ENCODE data around the gene COL9A3. TPM values are rescaled to one million over a fixed set of nuclear protein-coding genes. Genes with fewer than 3 reads are reported as not detected.

Gene COL9A3
- total and polyA plus RNA-seq, 2 of the 8 experiments (the other 6 are each of a cell fraction or from before 2014, with no cell fraction given) = 21.7 to 80.1 TPM

DNA sequence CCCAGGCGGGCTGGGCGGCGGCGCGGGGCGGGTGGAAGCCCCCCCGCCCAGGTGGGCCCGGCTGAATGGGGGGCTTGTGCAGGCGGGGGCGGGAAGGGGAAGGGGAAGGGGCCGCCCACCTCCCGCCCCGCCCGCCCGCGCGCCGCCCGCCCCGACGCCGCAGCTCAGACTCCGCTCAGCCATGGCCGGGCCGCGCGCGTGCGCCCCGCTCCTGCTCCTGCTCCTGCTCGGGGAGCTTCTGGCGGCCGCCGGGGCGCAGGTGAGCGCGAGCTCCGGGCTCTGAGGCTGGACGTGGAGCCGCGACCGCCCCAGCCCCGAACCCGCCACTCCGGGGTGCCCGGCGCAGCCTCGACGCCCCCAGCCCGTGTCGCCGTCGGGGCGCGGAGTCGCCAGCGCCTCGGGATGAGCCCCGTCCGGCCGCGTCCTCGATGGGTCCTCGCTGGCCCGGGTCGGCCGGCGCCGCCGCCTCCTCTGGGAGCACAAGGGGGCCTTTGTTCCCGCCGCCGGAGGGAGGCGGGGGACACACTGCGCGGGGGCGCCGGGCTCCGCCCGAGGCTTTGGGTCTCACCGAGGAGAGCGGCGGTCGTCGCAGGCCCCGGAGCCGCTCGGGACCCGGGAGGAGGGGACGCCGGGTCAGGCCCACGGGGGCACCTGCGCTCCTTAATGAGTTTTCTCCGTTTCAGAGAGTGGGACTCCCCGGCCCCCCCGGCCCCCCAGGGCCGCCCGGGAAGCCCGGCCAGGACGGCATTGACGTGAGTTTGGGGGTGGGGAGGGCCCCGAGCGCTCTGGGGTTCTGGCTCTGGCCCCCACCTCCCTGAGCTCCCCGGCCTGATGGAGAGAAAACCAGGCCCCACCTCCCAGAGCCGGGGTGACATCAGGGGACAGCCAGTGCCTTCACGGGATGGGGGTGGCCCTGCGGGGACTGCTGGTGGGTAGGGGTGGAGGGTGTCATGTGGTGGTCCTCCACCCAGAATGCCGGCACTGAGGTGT, at the start of gene COL9A3 (continued):
- TF ChIP-seq, protein P1, sequence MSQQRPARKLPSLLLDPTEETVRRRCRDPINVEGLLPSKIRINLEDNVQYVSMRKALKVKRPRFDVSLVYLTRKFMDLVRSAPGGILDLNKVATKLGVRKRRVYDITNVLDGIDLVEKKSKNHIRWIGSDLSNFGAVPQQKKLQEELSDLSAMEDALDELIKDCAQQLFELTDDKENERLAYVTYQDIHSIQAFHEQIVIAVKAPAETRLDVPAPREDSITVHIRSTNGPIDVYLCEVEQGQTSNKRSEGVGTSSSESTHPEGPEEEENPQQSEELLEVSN (IDR thresholded peaks at IDR 0.05) = peak; percentile 41; the same call in 1 of the 2 replicates
- TF ChIP-seq TAF1 (IDR thresholded peaks at IDR 0.05; ENCODE audit: low read depth, low read length) (peak; percentile 53; the same call in 1 of the 2 replicates), RNF2 (IDR thresholded peaks at IDR 0.05; ENCODE audit: borderline replicate concordance, low read depth, low read length, missing control alignments, poor library complexity, severe bottlenecking) (no peak), MAFK (IDR thresholded peaks at IDR 0.05; ENCODE audit: low read depth, low read length) (no peak), KDM5A (IDR thresholded peaks at IDR 0.05; ENCODE audit: low read length) (no peak), SAP30 (IDR thresholded peaks at IDR 0.05; ENCODE audit: insufficient read depth, insufficient replicate concordance, low read length) (no peak), KDM4A (IDR thresholded peaks at IDR 0.05; ENCODE audit: low read depth, low read length, severe bottlenecking) (peak; percentile 47), RFX5 (IDR thresholded peaks at IDR 0.05; ENCODE audit: borderline replicate concordance, low read depth, low read length) (no peak), JUND (IDR thresholded peaks at IDR 0.05; ENCODE audit: low read length) (no peak), PHF8 (conservative IDR thresholded peaks at IDR 0.05; ENCODE audit: low read depth, low read length) (0 out of 2 replicates have a peak, but pooled peaks have one; percentile 31), SIN3A (conservative IDR thresholded peaks at IDR 0.05 in 1 of 2, IDR thresholded peaks at IDR 0.05 in 1 of 2; ENCODE audit: low read depth in 1 of 2, low read length in 2 of 2) (no peak), TCF12 (IDR thresholded peaks at IDR 0.05; ENCODE audit: low read depth, low read length) (no peak), HDAC2 (IDR thresholded peaks at IDR 0.05; ENCODE audit: borderline replicate concordance in 1 of 2, low read depth in 2 of 2, low read length in 2 of 2) (no peak), SRF (IDR thresholded peaks at IDR 0.05; ENCODE audit: low read depth, low read length) (no peak), TBP (IDR thresholded peaks at IDR 0.05; ENCODE audit: low read depth, low read length) (0 out of 2 replicates have a peak, but pooled peaks have one; percentile 6), RBBP5 (IDR thresholded peaks at IDR 0.05; ENCODE audit: borderline replicate concordance, low read depth, low read length) (peak; percentile 5; the same call in 1 of the 2 replicates), GABPA (IDR thresholded peaks at IDR 0.05; ENCODE audit: borderline replicate concordance, insufficient read depth, low read length) (no peak)
- TF ChIP-seq, protein P2, sequence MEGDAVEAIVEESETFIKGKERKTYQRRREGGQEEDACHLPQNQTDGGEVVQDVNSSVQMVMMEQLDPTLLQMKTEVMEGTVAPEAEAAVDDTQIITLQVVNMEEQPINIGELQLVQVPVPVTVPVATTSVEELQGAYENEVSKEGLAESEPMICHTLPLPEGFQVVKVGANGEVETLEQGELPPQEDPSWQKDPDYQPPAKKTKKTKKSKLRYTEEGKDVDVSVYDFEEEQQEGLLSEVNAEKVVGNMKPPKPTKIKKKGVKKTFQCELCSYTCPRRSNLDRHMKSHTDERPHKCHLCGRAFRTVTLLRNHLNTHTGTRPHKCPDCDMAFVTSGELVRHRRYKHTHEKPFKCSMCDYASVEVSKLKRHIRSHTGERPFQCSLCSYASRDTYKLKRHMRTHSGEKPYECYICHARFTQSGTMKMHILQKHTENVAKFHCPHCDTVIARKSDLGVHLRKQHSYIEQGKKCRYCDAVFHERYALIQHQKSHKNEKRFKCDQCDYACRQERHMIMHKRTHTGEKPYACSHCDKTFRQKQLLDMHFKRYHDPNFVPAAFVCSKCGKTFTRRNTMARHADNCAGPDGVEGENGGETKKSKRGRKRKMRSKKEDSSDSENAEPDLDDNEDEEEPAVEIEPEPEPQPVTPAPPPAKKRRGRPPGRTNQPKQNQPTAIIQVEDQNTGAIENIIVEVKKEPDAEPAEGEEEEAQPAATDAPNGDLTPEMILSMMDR (IDR thresholded peaks at IDR 0.05; ENCODE audit: control extremely low read depth in 1 of 3, insufficient read depth in 1 of 3, low read depth in 1 of 3, low read length in 3 of 3) = no peak

Data from H1 (cell line).